BJ (cell line): Measurements from ENCODE around the gene CHST8. TPM values are rescaled to one million over a fixed set of nuclear protein-coding genes. Genes with fewer than 3 reads are reported as not detected.

Source experiments
- CTCF ChIA-PET: fragments of 350-600 bp; formaldehyde crosslinking; extraction: SDS; loops from one replicate; lab custom pipeline; 2021; ENCODE audit warnings: antibody characterized with exemption, inconsistent platforms; lab: Yijun Ruan, JAX
- POLR2A ChIA-PET: fragments of 300-600 bp; sonication (Branson Sonifier 250); formaldehyde crosslinking; extraction: SDS; loops from one replicate; lab custom pipeline; 2021; ENCODE audit warnings: antibody characterized with exemption; lab: Charles Lee
- DNase-seq: peaks from one replicate; pipeline ENCODE4 v3.0.0-alpha.2; 2011; ENCODE audit warnings: low read depth
- H3K27me3 ChIP-seq: 2 replicates; pipeline ENCODE4 v1.6.0; 2011; ENCODE audit warnings: low read length; ENCODE audit not compliant: control insufficient read depth, insufficient read depth
- H3K36me3 ChIP-seq: 2 replicates; pipeline ENCODE4 v1.5.1; 2011; ENCODE audit warnings: low read length; ENCODE audit not compliant: control insufficient read depth, insufficient read depth
- H3K4me3 ChIP-seq: 2 replicates; pipeline ENCODE4 v1.5.1; 2011; ENCODE audit warnings: low read depth, mild to moderate bottlenecking, control low read depth, low read length
- polyA plus RNA-seq: library from polyadenylated mRNA; depleted of rRNA; stranded (reverse); fragments of >200 nt; gene quantifications from 2 replicates; pipeline ENCODE4 v1.2.3, GENCODE V29; 2011
- TF ChIP-seq, protein P1 (sequence below): IDR thresholded peaks from 2 replicates; pipeline ENCODE4 v1.5.1; 2011; ENCODE audit warnings: low read depth, mild to moderate bottlenecking, control low read depth, inconsistent platforms, low read length, moderate library complexity; ENCODE audit not compliant: insufficient read depth

CHST8 gene
- polyA plus RNA-seq, 1 experiment: 0.09 TPM

DNA sequence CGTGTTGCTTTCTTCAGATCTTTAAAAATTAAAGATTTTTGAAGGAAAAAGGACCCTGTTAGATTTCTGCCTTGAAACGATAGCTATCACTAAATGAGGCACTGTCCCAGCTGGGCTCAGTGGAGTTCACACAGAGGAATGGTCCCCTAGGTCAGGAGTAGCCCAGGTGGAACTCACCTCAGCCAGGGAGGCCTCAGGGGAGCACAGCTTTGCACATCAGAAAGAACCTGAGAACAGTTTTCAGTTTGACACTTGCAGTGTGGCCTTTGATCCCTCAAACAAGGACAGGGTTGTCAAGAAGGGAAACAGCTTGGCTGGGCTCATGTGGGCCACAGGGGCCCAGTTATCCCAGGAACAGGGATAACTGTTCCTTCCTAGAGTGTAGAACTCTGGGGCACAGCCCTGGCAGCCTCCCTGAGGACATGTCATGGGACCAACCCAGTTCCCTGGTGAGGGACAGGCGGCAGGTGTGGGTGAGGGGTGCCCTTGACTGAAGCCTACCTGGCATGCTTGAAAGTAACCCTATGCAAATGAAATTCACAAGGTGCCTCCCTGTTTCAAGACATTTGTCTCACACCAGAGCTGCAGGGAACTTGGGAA is 59.4 kb downstream of the CHST8 start:
- no peak for DNase-seq
- no peaks in the 10 kb centered on the region; the same call in 1 of the 2 replicates for H3K27me3 ChIP-seq
- no peak overlapping the region for H3K4me3 ChIP-seq
- no peaks in the 10 kb centered on the region for H3K36me3 ChIP-seq
- TF ChIP-seq, protein P1, sequence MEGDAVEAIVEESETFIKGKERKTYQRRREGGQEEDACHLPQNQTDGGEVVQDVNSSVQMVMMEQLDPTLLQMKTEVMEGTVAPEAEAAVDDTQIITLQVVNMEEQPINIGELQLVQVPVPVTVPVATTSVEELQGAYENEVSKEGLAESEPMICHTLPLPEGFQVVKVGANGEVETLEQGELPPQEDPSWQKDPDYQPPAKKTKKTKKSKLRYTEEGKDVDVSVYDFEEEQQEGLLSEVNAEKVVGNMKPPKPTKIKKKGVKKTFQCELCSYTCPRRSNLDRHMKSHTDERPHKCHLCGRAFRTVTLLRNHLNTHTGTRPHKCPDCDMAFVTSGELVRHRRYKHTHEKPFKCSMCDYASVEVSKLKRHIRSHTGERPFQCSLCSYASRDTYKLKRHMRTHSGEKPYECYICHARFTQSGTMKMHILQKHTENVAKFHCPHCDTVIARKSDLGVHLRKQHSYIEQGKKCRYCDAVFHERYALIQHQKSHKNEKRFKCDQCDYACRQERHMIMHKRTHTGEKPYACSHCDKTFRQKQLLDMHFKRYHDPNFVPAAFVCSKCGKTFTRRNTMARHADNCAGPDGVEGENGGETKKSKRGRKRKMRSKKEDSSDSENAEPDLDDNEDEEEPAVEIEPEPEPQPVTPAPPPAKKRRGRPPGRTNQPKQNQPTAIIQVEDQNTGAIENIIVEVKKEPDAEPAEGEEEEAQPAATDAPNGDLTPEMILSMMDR: no peak
- CTCF ChIA-PET: no interaction called here
- POLR2A ChIA-PET: no interaction called here

DNA sequence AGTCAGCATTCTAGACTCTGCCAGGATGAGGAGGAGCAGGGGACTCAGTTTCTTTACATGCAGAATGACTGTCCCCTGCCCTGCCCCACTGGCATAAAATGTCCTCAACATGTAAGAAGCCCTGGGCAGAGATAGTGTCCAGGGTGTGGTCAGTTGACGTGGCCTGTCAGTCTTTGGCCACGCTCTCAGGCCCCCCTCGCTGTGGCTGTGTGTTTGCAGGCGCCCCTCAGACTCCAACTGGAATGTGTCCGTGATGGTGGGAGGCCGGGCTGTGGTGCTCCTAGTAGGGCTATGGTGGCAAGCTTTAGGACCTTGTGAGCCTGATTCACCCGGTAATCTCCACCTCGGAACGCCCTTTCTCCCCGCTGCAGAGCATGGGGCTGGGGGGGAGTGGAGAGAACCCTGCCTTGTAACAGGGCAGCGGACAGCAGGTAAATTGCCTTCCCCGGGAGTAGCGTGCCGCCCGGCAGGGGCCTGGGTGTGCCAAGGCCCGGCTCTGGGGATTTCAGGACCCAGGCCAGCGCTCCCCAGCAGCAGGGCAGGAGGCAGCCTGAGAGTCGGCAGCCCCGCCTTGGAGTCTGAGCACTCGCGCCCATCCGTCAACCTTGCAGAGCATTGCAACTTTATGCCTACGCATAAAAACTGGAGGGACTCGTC is 62.3 kb downstream of the CHST8 start:
- Histone ChIP-seq H3K4me3 (no peak overlapping the region), H3K36me3 (no peaks in the 10 kb centered on the region), H3K27me3 (no peaks in the 10 kb centered on the region; the same call in 1 of the 2 replicates)
- ChIA-PET CTCF (no interaction called here), POLR2A (no interaction called here)
- DNase-seq: no peak
- TF ChIP-seq, protein P1: no peak

DNA sequence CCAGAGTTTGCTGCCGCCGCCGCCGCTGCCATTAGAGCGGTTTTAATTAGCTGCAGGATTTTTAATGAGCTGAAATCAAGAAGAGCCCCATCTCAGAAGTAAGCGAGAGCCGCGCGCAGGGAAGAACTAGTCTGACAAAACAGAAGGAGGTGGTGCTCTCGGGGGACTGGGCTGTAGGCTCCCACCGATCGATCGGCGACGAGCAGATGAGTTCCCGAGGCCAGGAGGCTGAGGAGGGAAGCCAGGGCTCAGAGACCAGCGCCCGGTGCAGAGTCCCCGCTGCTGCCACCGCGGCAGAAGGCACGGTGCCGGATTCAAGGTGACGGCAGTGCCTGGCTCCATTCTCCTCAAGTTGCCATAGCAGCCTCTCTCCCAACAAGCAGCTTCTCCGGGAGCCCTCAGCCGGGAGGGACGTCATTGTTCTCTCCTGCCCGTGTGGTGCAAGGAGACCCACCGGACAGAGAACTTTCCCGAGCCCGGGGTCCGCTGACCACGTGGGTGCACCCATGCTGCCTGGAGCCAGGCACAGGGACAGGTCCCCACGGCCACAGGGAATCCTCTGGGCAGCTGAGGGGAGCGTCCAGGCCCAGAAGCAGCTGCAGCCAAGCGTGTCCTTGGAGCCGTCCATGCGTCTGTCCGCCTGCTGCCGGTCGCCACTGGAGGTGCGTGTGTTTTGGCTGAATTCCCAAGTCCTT is 62.9 kb downstream of the CHST8 start:
- DNase-seq: no peak
- H3K36me3 ChIP-seq: no peaks in the 10 kb centered on the region

DNA sequence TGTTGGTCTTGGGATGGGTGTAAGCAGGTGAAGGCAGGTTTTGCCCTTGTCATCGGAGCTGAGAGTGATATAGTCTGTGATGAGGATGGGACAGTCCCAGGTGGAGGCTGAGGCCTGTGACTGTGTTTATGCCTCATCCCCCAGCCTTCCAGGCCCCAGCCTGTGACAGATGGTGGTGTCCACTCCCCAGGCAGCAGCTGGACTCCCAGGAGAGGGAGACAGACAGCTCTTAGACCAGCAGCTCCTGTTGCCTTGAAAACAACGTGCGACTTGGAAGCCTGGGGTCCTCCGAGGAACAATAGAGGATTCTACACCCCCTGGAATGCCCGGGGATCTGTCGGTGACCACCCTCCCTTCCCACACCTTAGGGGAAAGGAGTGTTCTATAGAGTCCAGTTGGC is 63.8 kb downstream of the CHST8 start:
- Histone ChIP-seq H3K27me3 (no peaks in the 10 kb centered on the region; the same call in 1 of the 2 replicates), H3K4me3 (no peak overlapping the region), H3K36me3 (no peaks in the 10 kb centered on the region)
- DNase-seq: no peak
- POLR2A ChIA-PET: no interaction called here
- TF ChIP-seq, protein P1: no peak
- CTCF ChIA-PET: interaction anchor here (0.8 to 1.0 kb wide), 2 partner anchors 18 to 255 kb away, joined by 3 to 4 read pairs; no protein-coding TSS in a partner anchor

More for the DNA sequence above, 62.9 kb downstream of the CHST8 start:
- ChIA-PET POLR2A (no interaction called here), CTCF (no interaction called here)
- no peak overlapping the region for H3K4me3 ChIP-seq
- no peaks in the 10 kb centered on the region; the same call in 1 of the 2 replicates for H3K27me3 ChIP-seq
- TF ChIP-seq, protein P1: no peak

DNA sequence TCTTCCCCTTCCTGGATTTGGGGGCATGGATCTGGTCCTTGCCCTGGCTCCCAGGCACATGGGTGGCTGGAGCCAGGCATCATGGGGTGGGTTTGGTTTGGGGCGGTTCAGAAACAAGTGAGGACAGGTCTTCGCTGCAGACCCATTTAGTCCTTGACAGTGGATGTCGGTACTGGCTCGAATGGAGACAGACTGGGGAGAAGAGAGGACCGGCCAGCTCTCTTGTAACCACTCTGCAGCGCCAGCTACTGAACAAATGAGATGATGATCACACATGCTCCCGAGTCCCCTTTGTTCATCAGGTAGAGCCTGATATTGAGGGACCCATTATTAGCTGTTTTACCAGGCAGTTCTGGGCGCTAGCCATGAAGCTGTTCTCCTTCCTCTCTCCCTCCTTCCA is 64.5 kb downstream of the CHST8 start:
- no peak for DNase-seq
- POLR2A ChIA-PET: no interaction called here
- Histone ChIP-seq H3K36me3 (no peaks in the 10 kb centered on the region), H3K4me3 (no peak overlapping the region), H3K27me3 (no peaks in the 10 kb centered on the region; the same call in 1 of the 2 replicates)
- CTCF ChIA-PET: interaction anchor here (0.8 to 1.0 kb wide), 2 partner anchors 17 to 256 kb away, joined by 3 to 4 read pairs; no protein-coding TSS in a partner anchor
- TF ChIP-seq, protein P1: no peak
